Adrenal gland (tissue), 12 donors: ENCODE results near the gene CPPED1. TPM values are rescaled to one million over a fixed set of nuclear protein-coding genes. Genes with fewer than 3 reads are reported as not detected.

ENCODE experiments used
- DNase-seq, 7 donors: peaks; one replicate each; pipeline ENCODE4 v3.0.0-alpha.2; 2019 to 2020
- H3K27ac ChIP-seq, 5 donors: fragments of 200-600 bp; sonication (generic) in 4 of 5; 1 replicate in 3 of 5; 2 replicates in 2 of 5; pipeline versions ENCODE4 v1.5.1 to v1.8.0; 2016 to 2020; ENCODE audit warnings: mild to moderate bottlenecking in 1 of 5
- H3K27me3 ChIP-seq: fragments of 200-600 bp; 2 replicates; pipeline ENCODE4 v1.8.0; 2021
- H3K36me3 ChIP-seq, 2 donors: fragments of 200-600 bp; replicated peaks in 1 of 2; 1 replicate in 1 of 2; 2 replicates in 1 of 2; pipeline versions ENCODE4 v1.5.1 to v1.8.0; 2018 to 2022
- H3K4me1 ChIP-seq, 2 donors: fragments of 200-600 bp; replicated peaks in 1 of 2; 1 replicate in 1 of 2; 2 replicates in 1 of 2; pipeline versions ENCODE4 v1.5.1 to v1.8.0; 2018 to 2021
- H3K4me3 ChIP-seq, 4 donors: fragments of 200-600 bp; sonication (generic) in 3 of 4; one replicate each; pipeline ENCODE4 v1.5.1; 2016 to 2018
- H3K9me3 ChIP-seq, 3 donors: fragments of 200-600 bp; sonication (generic) in 1 of 3; replicated peaks in 1 of 3; 1 replicate in 2 of 3; 2 replicates in 1 of 3; pipeline versions ENCODE4 v1.5.1 to v1.8.0; 2016 to 2021
- POLR2A ChIP-seq, 2 donors: fragments of 450-650 bp; IDR thresholded peaks; one replicate each; pipeline ENCODE4 v1.6.1; 2017; ENCODE audit warnings: antibody characterized with exemption in 2 of 2, mild to moderate bottlenecking in 2 of 2, moderate library complexity in 1 of 2
- WGBS, 4 donors: extraction: QIAGEN DNeasy Blood & Tissue Kit in 2 of 4; methylation state at CpG; one replicate each; pipeline versions ENCODE4 v1.1.5 to v1.1.7; 2013 to 2017; 5-methylcytosine and 5-hydroxymethylcytosine counted together
- intact Hi-C, 2 donors: fragments of 100-400 bp; cut with DNase I; formaldehyde crosslinking; loops; one replicate each; pipeline versions ENCODE4 v1.14.1 to v1.15.0; 2022 to 2023
- polyA plus RNA-seq, 3 donors: library from polyadenylated mRNA; stranded (reverse); fragments of 200-250 nt in 2 of 3; fragments of 350-450 nt in 1 of 3; fragmentation: Illumina TruSeq in 1 of 3; extraction: RNeasy Lipid Tissue Mini Kit (QIAGEN cat#74804) in 1 of 3; gene quantifications; one replicate each; pipeline ENCODE4 v1.2.3, GENCODE V29; 2013 to 2014
- total RNA-seq, 9 donors: library from RNA; depleted of rRNA in 4 of 9; stranded (reverse); fragments of >200 nt in 4 of 9; fragments of 120-200 nt in 1 of 9; fragmentation: NEBNext Ultra II Directional in 1 of 9; extraction: Animal tissue kit (Norgen Biotek cat#: 25700) in 1 of 9; gene quantifications; one replicate each; pipeline versions ENCODE4 v1.1.0 to v1.2.4, GENCODE V29; 2013 to 2023
- TF ChIP-seq, protein P1 (sequence below), 6 experiments: fragments of 450-650 bp in 4 of 6; fragments of 200-600 bp in 2 of 6; sonication (generic) in 1 of 6; IDR thresholded peaks; 1 replicate in 5 of 6; 2 replicates in 1 of 6; pipeline versions ENCODE4 v1.5.1 to v1.8.0; 2016 to 2021; ENCODE audit warnings: antibody characterized with exemption in 6 of 6, mild to moderate bottlenecking in 2 of 6, moderate library complexity in 1 of 6
- donor health status: healthy with polysubstance abuse.
- donor health status: Bipolar disorder and iron deficiency.
- donor health status: DM: yes; HTN: yes; CAD: no.
- donor health status: DM: no; HTN: no; CAD: no.
- donor health status: DM: no; HTN: no; CAD: no.
- donor health status: DM: yes; HTN: yes; CAD: no.

CPPED1 gene
- total and polyA plus RNA-seq, 12 donors = 8.1 to 38.1 (median 14.2) TPM

DNA sequence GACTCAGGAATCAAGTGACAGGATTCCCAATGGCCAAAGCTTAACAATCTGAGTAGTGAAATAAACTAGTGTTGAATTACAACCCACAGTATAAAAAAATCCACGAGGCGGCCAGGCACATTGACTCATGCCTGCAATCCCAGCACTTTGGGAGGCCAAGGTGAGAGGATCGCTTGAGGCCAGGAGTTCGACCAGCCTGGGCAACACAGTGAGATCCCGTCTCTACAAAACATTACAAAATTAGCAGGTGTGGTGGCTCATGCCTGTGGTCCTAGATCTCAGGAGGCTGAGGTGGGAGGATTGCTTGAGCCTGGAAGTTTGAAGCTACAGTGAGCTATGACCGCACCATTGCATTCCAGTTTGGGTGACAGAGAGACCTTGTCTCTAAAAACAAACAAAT lies 133.8 kb downstream of the CPPED1 start:
- 93 to 94% (median 94%) methylated on average over 6 of the region's 6 CpGs for WGBS, 4 donors
- no peak overlapping the region for H3K4me3 ChIP-seq
- H3K4me1 ChIP-seq = no peaks in the 10 kb centered on the region
- H3K27ac ChIP-seq = no peak overlapping the region
- intact Hi-C loops = no loop called here
- TF ChIP-seq POLR2A (IDR thresholded peaks at IDR 0.05) = no peak
- TF ChIP-seq, protein P1, sequence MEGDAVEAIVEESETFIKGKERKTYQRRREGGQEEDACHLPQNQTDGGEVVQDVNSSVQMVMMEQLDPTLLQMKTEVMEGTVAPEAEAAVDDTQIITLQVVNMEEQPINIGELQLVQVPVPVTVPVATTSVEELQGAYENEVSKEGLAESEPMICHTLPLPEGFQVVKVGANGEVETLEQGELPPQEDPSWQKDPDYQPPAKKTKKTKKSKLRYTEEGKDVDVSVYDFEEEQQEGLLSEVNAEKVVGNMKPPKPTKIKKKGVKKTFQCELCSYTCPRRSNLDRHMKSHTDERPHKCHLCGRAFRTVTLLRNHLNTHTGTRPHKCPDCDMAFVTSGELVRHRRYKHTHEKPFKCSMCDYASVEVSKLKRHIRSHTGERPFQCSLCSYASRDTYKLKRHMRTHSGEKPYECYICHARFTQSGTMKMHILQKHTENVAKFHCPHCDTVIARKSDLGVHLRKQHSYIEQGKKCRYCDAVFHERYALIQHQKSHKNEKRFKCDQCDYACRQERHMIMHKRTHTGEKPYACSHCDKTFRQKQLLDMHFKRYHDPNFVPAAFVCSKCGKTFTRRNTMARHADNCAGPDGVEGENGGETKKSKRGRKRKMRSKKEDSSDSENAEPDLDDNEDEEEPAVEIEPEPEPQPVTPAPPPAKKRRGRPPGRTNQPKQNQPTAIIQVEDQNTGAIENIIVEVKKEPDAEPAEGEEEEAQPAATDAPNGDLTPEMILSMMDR (IDR thresholded peaks at IDR 0.05) = no peak
- H3K36me3 ChIP-seq = no peaks in the 10 kb centered on the region
- no peak for DNase-seq
- no peaks in the 10 kb centered on the region for H3K27me3 ChIP-seq
- H3K9me3 ChIP-seq = peaks cover 0 to 10% (median 0%) of the 10 kb centered on the region in 3 donors

DNA sequence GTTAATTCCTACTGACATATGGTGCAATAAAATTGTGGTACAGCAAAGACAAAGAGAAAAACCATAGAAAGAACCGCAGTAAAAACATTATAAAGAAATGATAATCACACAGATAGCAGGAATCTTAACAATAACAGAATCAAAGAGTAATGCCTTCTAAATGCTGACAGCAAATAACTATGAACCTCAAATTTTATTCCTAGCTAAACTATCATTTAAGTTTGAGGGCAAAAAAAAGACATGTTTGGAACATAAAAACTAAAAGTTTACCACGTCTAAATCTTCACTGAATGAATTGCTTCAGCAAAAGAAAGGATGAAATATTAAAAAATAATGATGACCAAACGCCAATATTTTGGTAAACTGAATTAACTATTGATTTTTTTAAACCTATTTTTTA lies 135.8 kb downstream of the CPPED1 start:
- 62 to 71% (median 66%) methylated on average over 3 of the region's 3 CpGs for WGBS, 4 donors
- Histone ChIP-seq H3K27me3 (no peaks in the 10 kb centered on the region), H3K36me3 (no peaks in the 10 kb centered on the region), H3K4me1 (no peaks in the 10 kb centered on the region), H3K9me3 (peaks cover 0 to 10% (median 0%) of the 10 kb centered on the region in 3 donors), H3K4me3 (no peak overlapping the region), H3K27ac (no peak overlapping the region)
- TF ChIP-seq, protein P1 (IDR thresholded peaks at IDR 0.05) = no peak
- TF ChIP-seq POLR2A (IDR thresholded peaks at IDR 0.05) = no peak
- no peak for DNase-seq
- intact Hi-C loops = no loop called here

DNA sequence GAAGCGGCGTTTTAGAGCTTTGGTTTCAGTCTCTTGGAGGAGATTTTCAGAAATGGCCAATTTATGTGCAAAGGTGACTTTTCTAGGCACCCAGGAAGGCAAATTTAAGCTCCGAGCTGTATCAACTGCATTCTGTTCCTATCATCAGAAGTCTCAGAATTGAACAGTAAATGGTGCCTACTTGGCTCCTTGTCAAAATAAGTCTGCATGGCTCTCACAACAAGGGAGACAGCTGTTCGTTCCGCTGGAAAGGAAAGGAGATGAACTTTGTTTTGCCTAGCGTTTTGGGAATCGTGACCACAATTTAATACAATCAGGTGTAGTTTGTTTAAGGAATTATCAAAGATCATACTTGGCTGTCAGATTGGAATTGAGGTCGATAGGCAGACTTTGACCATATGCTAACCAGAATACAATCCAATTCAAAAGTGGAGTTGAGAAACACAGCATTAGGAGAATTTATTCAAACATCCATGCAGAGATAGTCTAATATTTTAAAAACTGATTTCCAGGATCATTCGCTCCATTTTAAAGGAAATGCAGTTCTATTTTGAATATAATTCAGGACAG lies 139.4 kb downstream of the CPPED1 start:
- H3K4me1 ChIP-seq = no peaks in the 10 kb centered on the region
- 93 to 98% (median 95%) methylated on average over 9 of the region's 9 CpGs for WGBS, 4 donors
- H3K27me3 ChIP-seq = no peaks in the 10 kb centered on the region
- intact Hi-C loops = no loop called here
- no peak overlapping the region for H3K4me3 ChIP-seq
- no peak for DNase-seq
- no peak for TF ChIP-seq POLR2A (IDR thresholded peaks at IDR 0.05)
- TF ChIP-seq, protein P1 (IDR thresholded peaks at IDR 0.05) = no peak
- peaks cover 0 to 8% (median 0%) of the 10 kb centered on the region in 3 donors for H3K9me3 ChIP-seq
- no peak overlapping the region for H3K27ac ChIP-seq
- H3K36me3 ChIP-seq = no peaks in the 10 kb centered on the region

DNA sequence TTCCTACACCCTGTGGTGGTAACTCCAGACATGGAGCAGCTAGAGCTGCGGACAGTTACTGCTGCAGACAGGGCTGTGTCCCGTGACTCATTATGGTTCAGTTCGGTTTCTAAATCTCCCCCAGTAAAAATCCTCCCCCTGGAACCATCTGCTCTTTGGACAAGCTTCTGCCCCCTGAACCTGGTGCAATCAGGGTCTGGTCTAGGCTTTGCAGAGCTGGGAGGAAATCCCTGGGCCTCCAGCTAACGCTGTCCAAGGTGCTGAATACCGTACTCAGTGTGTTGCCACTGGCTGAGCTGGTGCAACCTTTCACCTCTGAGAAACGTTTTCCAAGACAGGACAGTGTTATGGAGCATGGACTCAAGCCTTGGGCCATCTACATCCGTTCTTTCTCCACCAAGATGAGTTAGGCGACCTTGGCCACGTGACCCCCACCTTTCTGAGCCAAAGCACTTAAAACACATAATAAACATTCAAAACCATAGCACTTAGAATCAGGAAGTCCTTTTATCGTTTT lies 142.0 kb downstream of the CPPED1 start:
- 36 to 49% (median 43%) methylated on average over 9 to 10 of the region's 10 CpGs for WGBS, 4 donors
- H3K27ac ChIP-seq = no peak overlapping the region
- H3K4me3 ChIP-seq = no peak overlapping the region
- DNase-seq = peak in 5 of 7 donors; percentile 14 to 41 (median 37)
- TF ChIP-seq, protein P1 (IDR thresholded peaks at IDR 0.05) = no peak
- no peak for TF ChIP-seq POLR2A (IDR thresholded peaks at IDR 0.05)
- intact Hi-C loops = no loop called here
- H3K27me3 ChIP-seq = no peaks in the 10 kb centered on the region
- H3K9me3 ChIP-seq = no peaks in the 10 kb centered on the region
- no peaks in the 10 kb centered on the region for H3K4me1 ChIP-seq
- H3K36me3 ChIP-seq = no peaks in the 10 kb centered on the region
